ENCODE results near the gene PKD1. TPM values are rescaled to one million over a fixed set of nuclear protein-coding genes. Genes with fewer than 3 reads are reported as not detected.

PKD1 gene
- polyA plus RNA-seq (ENCODE audit: insufficient read length), result 140 TPM

- DNase-seq (ENCODE audit: low read depth), result peak; percentile 84
Observed at GRCh38 chr16:2135770-2136490, at the start of gene PKD1. PKD1 (minus strand) TSS chr16:2135898; CDS start chr16:2135689, 209 bp downstream.

GRCh38 chr16:2184962-2185361 lies 49.3 kb upstream of the PKD1 start:
- no peak for DNase-seq (ENCODE audit: low read depth)

GRCh38 chr16:2184346-2184745 lies 48.6 kb upstream of the PKD1 start:
- DNase-seq (ENCODE audit: low read depth), result no peak

- no peak for DNase-seq (ENCODE audit: low read depth)
Observed at GRCh38 chr16:2183671-2184070, 48.0 kb upstream of the PKD1 start.

GRCh38 chr16:2181952-2182351 lies 46.3 kb upstream of the PKD1 start:
- no peak for DNase-seq (ENCODE audit: low read depth)

GRCh38 chr16:2180962-2181923 lies 45.5 kb upstream of the PKD1 start:
- no peak for DNase-seq (ENCODE audit: low read depth)

GRCh38 chr16:2180461-2180860 lies 44.8 kb upstream of the PKD1 start:
- no peak for DNase-seq (ENCODE audit: low read depth)

GRCh38 chr16:2179576-2179975 lies 43.9 kb upstream of the PKD1 start:
- no peak for DNase-seq (ENCODE audit: low read depth)

GRCh38 chr16:2179107-2179501 lies 43.4 kb upstream of the PKD1 start:
- no peak for DNase-seq (ENCODE audit: low read depth)

- DNase-seq (ENCODE audit: low read depth), result no peak
Observed at GRCh38 chr16:2178321-2179106, 42.8 kb upstream of the PKD1 start.

GRCh38 chr16:2177561-2177960 lies 41.9 kb upstream of the PKD1 start:
- no peak for DNase-seq (ENCODE audit: low read depth)

- DNase-seq (ENCODE audit: low read depth), result no peak
Observed at GRCh38 chr16:2177101-2177500, 41.4 kb upstream of the PKD1 start.

GRCh38 chr16:2176047-2176446 lies 40.3 kb upstream of the PKD1 start:
- no peak for DNase-seq (ENCODE audit: low read depth)

GRCh38 chr16:2175454-2175853 lies 39.8 kb upstream of the PKD1 start:
- DNase-seq (ENCODE audit: low read depth), result no peak

- DNase-seq (ENCODE audit: low read depth), result no peak
Observed at GRCh38 chr16:2174396-2175131, 38.9 kb upstream of the PKD1 start.

GRCh38 chr16:2173916-2174315 lies 38.2 kb upstream of the PKD1 start:
- no peak for DNase-seq (ENCODE audit: low read depth)

GRCh38 chr16:2173366-2173765 lies 37.7 kb upstream of the PKD1 start:
- no peak for DNase-seq (ENCODE audit: low read depth)

- DNase-seq (ENCODE audit: low read depth), result no peak
Observed at GRCh38 chr16:2172688-2173335, 37.1 kb upstream of the PKD1 start.

GRCh38 chr16:2171601-2172178 lies 36.0 kb upstream of the PKD1 start:
- DNase-seq (ENCODE audit: low read depth), result no peak

All from forelimb muscle (tissue), 1 donor.